IMR-90 (cell line): ENCODE measurements around the gene KIF18B. TPM values are rescaled to one million over a fixed set of nuclear protein-coding genes. Genes with fewer than 3 reads are reported as not detected.

Source experiments
- ATAC-seq: fragments of 200-7000 bp; cut with Tn5 transposase; 2 replicates; pipeline ENCODE4 v1.9.1; 2020; ENCODE audit warnings: low read depth, mild to moderate bottlenecking, moderate library complexity
- BruUV-seq: library from RNA; stranded (reverse); fragments of 400-500 nt; replicated peaks from 2 replicates; lab custom pipeline; 2021; lab: Mats Ljungman, UMichigan
- CTCF ChIA-PET: fragments of 300-600 bp; formaldehyde crosslinking; extraction: SDS; loops from one replicate; lab custom pipeline; 2021; ENCODE audit warnings: antibody characterized with exemption; lab: Yijun Ruan, JAX
- POLR2A ChIA-PET: fragments of 300-600 bp; sonication (Branson Sonifier 250); formaldehyde crosslinking; loops from one replicate; lab custom pipeline; 2022; ENCODE audit warnings: antibody characterized with exemption; ENCODE audit not compliant: unreplicated experiment; lab: Charles Lee
- DNase-seq: peaks from one replicate; pipeline ENCODE4 v3.0.0; 2013
- H2AFZ ChIP-seq: replicated peaks from 2 replicates; pipeline ENCODE3; 2013; ENCODE audit warnings: low read length, mild to moderate bottlenecking; ENCODE audit not compliant: poor library complexity
- H2AK5ac ChIP-seq: 2 replicates; pipeline ENCODE4 v1.6.1; 2013; ENCODE audit warnings: low read depth, low read length, inconsistent platforms
- H2AK9ac ChIP-seq: replicated peaks from 2 replicates; pipeline ENCODE3; 2013; ENCODE audit warnings: mild to moderate bottlenecking, low read depth, low read length, moderate library complexity; ENCODE audit not compliant: poor library complexity
- H2BK120ac ChIP-seq: 2 replicates; pipeline ENCODE4 v1.6.1; 2013; ENCODE audit warnings: low read depth, low read length, inconsistent platforms
- H2BK15ac ChIP-seq: 3 replicates; pipeline ENCODE4 v1.6.1; 2013; ENCODE audit warnings: low read depth, low read length, inconsistent platforms
- H2BK20ac ChIP-seq: 2 replicates; pipeline ENCODE4 v1.6.1; 2013; ENCODE audit warnings: low read depth, mild to moderate bottlenecking, inconsistent platforms, low read length, moderate library complexity
- H2BK5ac ChIP-seq: 2 replicates; pipeline ENCODE4 v1.6.1; 2013; ENCODE audit warnings: mild to moderate bottlenecking, low read depth, low read length, inconsistent platforms; ENCODE audit not compliant: poor library complexity, severe bottlenecking
- H3K14ac ChIP-seq: replicated peaks from 2 replicates; pipeline ENCODE4 v1.6.1; 2013; ENCODE audit warnings: low read depth, low read length, inconsistent platforms
- H3K18ac ChIP-seq: 2 replicates; pipeline ENCODE4 v1.6.1; 2013; ENCODE audit warnings: low read depth, low read length, control low read depth
- H3K23ac ChIP-seq: 2 replicates; pipeline ENCODE4 v1.6.1; 2013; ENCODE audit warnings: low read depth, low read length, inconsistent platforms
- H3K27ac ChIP-seq: 2 replicates; pipeline ENCODE4 v1.5.1; 2013; ENCODE audit warnings: mild to moderate bottlenecking, control low read depth, low read length; ENCODE audit not compliant: insufficient read depth
- H3K27me3 ChIP-seq: 2 replicates; pipeline ENCODE4 v1.6.1; 2013; ENCODE audit warnings: low read length; ENCODE audit not compliant: control insufficient read depth, insufficient read depth
- H3K36me3 ChIP-seq: 2 replicates; pipeline ENCODE4 v1.6.1; 2013; ENCODE audit warnings: low read length, mixed read lengths; ENCODE audit not compliant: control insufficient read depth, insufficient read depth
- H3K4ac ChIP-seq: 2 replicates; pipeline ENCODE4 v1.6.1; 2013; ENCODE audit warnings: low read depth, low read length, inconsistent platforms
- H3K4me1 ChIP-seq: 2 replicates; pipeline ENCODE4 v1.6.1; 2013; ENCODE audit warnings: low read length, mixed read lengths; ENCODE audit not compliant: control insufficient read depth, insufficient read depth
- H3K4me2 ChIP-seq: 2 replicates; pipeline ENCODE4 v1.6.1; 2013; ENCODE audit warnings: low read depth, mild to moderate bottlenecking, control low read depth, low read length, moderate library complexity
- H3K4me3 ChIP-seq: 2 replicates; pipeline ENCODE4 v1.5.1; 2013; ENCODE audit warnings: low read depth, mild to moderate bottlenecking, control low read depth, low read length, moderate library complexity; ENCODE audit not compliant: insufficient read depth
- H3K56ac ChIP-seq: 2 replicates; pipeline ENCODE4 v1.6.1; 2013; ENCODE audit warnings: low read length, inconsistent platforms; ENCODE audit not compliant: insufficient read depth; ENCODE audit errors: extremely low read depth
- H3K79me1 ChIP-seq, 2 experiments: 2 replicates each; pipeline ENCODE4 v1.6.1; 2013; ENCODE audit warnings: low read length in 2 of 2, inconsistent platforms in 1 of 2, low read depth in 1 of 2
- H3K9ac ChIP-seq: 2 replicates; pipeline ENCODE4 v1.6.1; 2013; ENCODE audit warnings: low read depth, low read length, control low read depth
- H3K9me1 ChIP-seq: 2 replicates; pipeline ENCODE4 v1.6.1; 2013; ENCODE audit warnings: low read length, inconsistent platforms; ENCODE audit not compliant: insufficient read depth
- H3K9me3 ChIP-seq: 2 replicates; pipeline ENCODE4 v1.6.1; 2013; ENCODE audit warnings: low read length; ENCODE audit not compliant: control insufficient read depth, insufficient read depth
- H4K20me1 ChIP-seq: 2 replicates; pipeline ENCODE4 v1.6.1; 2013; ENCODE audit warnings: low read length, inconsistent platforms; ENCODE audit not compliant: insufficient read depth
- H4K5ac ChIP-seq: 2 replicates; pipeline ENCODE4 v1.6.1; 2013; ENCODE audit warnings: mild to moderate bottlenecking, low read depth, low read length, control low read depth
- H4K8ac ChIP-seq, 2 experiments: 2 replicates each; pipeline ENCODE4 v1.6.1; 2013; ENCODE audit warnings: low read depth in 2 of 2, low read length in 2 of 2, control low read depth in 1 of 2, inconsistent platforms in 1 of 2
- H4K91ac ChIP-seq: 2 replicates; pipeline ENCODE4 v1.6.1; 2013; ENCODE audit warnings: low read depth, low read length, inconsistent platforms; ENCODE audit not compliant: insufficient read depth
- BHLHE40 ChIP-seq: fragments of 150-350 bp; IDR thresholded peaks from 2 replicates; pipeline ENCODE4 v1.6.1; 2016; ENCODE audit warnings: mild to moderate bottlenecking, low read depth, low read length
- CHD1 ChIP-seq: IDR thresholded peaks from 2 replicates; pipeline ENCODE4 v1.6.1; 2012; ENCODE audit warnings: low read depth, low read length, improper control_type of control experiment
- ELK1 ChIP-seq: fragments of 150-350 bp; IDR thresholded peaks from 2 replicates; pipeline ENCODE4 v1.6.1; 2016; ENCODE audit warnings: low read depth, mild to moderate bottlenecking, low read length, moderate library complexity, borderline replicate concordance
- FOS ChIP-seq: fragments of 150-350 bp; IDR thresholded peaks from 2 replicates; pipeline ENCODE4 v1.6.1; 2016; ENCODE audit warnings: low read depth, low read length
- MAFK ChIP-seq: IDR thresholded peaks from 2 replicates; pipeline ENCODE4 v1.6.1; 2012; ENCODE audit warnings: low read depth, low read length, improper control_type of control experiment
- MAZ ChIP-seq: IDR thresholded peaks from 2 replicates; pipeline ENCODE4 v1.6.1; 2012; ENCODE audit warnings: low read depth, mild to moderate bottlenecking, low read length, improper control_type of control experiment, moderate library complexity, borderline replicate concordance
- RAD21 ChIP-seq: IDR thresholded peaks from 2 replicates; pipeline ENCODE4 v1.6.1; 2012; ENCODE audit warnings: low read length, improper control_type of control experiment
- RCOR1 ChIP-seq: IDR thresholded peaks from 2 replicates; pipeline ENCODE4 v1.6.1; 2012; ENCODE audit warnings: mild to moderate bottlenecking, low read length, improper control_type of control experiment; ENCODE audit not compliant: insufficient replicate concordance
- RFX5 ChIP-seq: IDR thresholded peaks from 2 replicates; pipeline ENCODE4 v1.8.0; 2012; ENCODE audit warnings: low read depth, mild to moderate bottlenecking, low read length, moderate library complexity
- USF2 ChIP-seq: fragments of 150-350 bp; IDR thresholded peaks from 2 replicates; pipeline ENCODE4 v1.6.1; 2017; ENCODE audit warnings: mild to moderate bottlenecking, antibody characterized with exemption, low read length, low read depth
- WGBS, 2 experiments: methylation state at CpG; one replicate each; pipeline versions ENCODE4 v1.1.5 to v1.1.7; 2013; ENCODE audit warnings: missing lambda C conversion rate in 2 of 2; ENCODE audit not compliant: insufficient read length in 1 of 2; ENCODE audit errors: extremely low coverage in 2 of 2; 5-methylcytosine and 5-hydroxymethylcytosine counted together
- dilution Hi-C: fragments of 300-500 bp; cut with HindIII; formaldehyde crosslinking; loops from one replicate; pipeline ENCODE4 v1.14.3; 2018; ENCODE audit warnings: low sequenced_read_pairs; ENCODE audit not compliant: unreplicated experiment
- in situ Hi-C: fragments of 300-500 bp; cut with MboI; formaldehyde crosslinking; loops from 3 replicates; pipeline ENCODE4 v1.14.3; 2019; ENCODE audit warnings: low sequenced_read_pairs, inconsistent platforms, mixed read lengths
- intact Hi-C: fragments of 100-400 bp; cut with micrococcal nuclease; formaldehyde crosslinking; loops from 2 replicates; pipeline ENCODE4 v1.10.0; 2022
- polyA plus RNA-seq, 3 experiments: library from polyadenylated mRNA; depleted of rRNA; stranded (reverse); fragments of >200 nt; gene quantifications; 2 replicates each; pipeline ENCODE4 v1.2.3, GENCODE V29; 2012; ENCODE audit warnings: low replicate concordance in 1 of 3
- total RNA-seq: library from RNA; depleted of rRNA; stranded (reverse); fragments of >200 nt; gene quantifications from 2 replicates; pipeline ENCODE4 v1.2.3, GENCODE V29; 2012

Gene KIF18B
- total and polyA plus RNA-seq, 2 of the 4 experiments (the other 2 are of a cell fraction): 1.3 to 16.0 TPM

GRCh38 chr17:44918006-44918405 is 29.6 kb downstream of the KIF18B start:
- H3K9me1 ChIP-seq: no peaks in the 10 kb centered on the region
- no peak for DNase-seq
- H3K4me1 ChIP-seq: peaks cover 9% of the 10 kb centered on the region; the same call in 1 of the 2 replicates
- no peak overlapping the region for H3K18ac ChIP-seq
- H3K79me1 ChIP-seq: no peaks in the 10 kb centered on the region
- WGBS, 2 experiments: no CpG with 5 or more reads among the region's 2 CpGs
- H4K8ac ChIP-seq: no peak overlapping the region
- no peaks in the 10 kb centered on the region; the same call in 1 of the 2 replicates for H4K20me1 ChIP-seq
- no peak overlapping the region for H2AK9ac ChIP-seq
- intact Hi-C loops: no loop called here
- no peak overlapping the region for H3K4me2 ChIP-seq
- H3K4me3 ChIP-seq: no peak overlapping the region
- H2BK120ac ChIP-seq: no peak overlapping the region
- H3K56ac ChIP-seq: no peak overlapping the region
- dilution Hi-C loops: no loop called here
- H2BK20ac ChIP-seq: no peak overlapping the region
- no peak overlapping the region for H2AFZ ChIP-seq
- H2BK15ac ChIP-seq: no peak overlapping the region
- H3K4ac ChIP-seq: 0 out of 2 replicates have a peak overlapping the region, but pooled peaks have one; percentile 0
- no peak for TF ChIP-seq USF2
- no peak for TF ChIP-seq MAZ
- TF ChIP-seq BHLHE40: no peak
- no peak for TF ChIP-seq RCOR1
- TF ChIP-seq CHD1: no peak
- no peak for TF ChIP-seq MAFK
- TF ChIP-seq ELK1: no peak
- no peak for TF ChIP-seq RAD21
- no peak for TF ChIP-seq FOS
- no peak for TF ChIP-seq RFX5
- H3K9me3 ChIP-seq: no peaks in the 10 kb centered on the region
- H3K23ac ChIP-seq: no peak overlapping the region
- H3K14ac ChIP-seq: no peak overlapping the region; the same call in 1 of the 2 replicates
- H2AK5ac ChIP-seq: no peak overlapping the region
- in situ Hi-C loops: no loop called here
- H2BK5ac ChIP-seq: no peak overlapping the region
- CTCF ChIA-PET: interaction anchor here (0.5 to 6.6 kb wide), 2 partner anchors 25 to 103 kb away, joined by 3 to 62 read pairs; no protein-coding TSS in a partner anchor
- ATAC-seq: no peak
- no peaks in the 10 kb centered on the region for H3K36me3 ChIP-seq
- peaks cover 12% of the 10 kb centered on the region; the same call in 1 of the 2 replicates for H3K27me3 ChIP-seq
- no TSS peak for BruUV-seq
- no peak overlapping the region for H3K9ac ChIP-seq
- H4K91ac ChIP-seq: no peak overlapping the region
- no peak overlapping the region for H4K5ac ChIP-seq
- no peak overlapping the region for H3K27ac ChIP-seq
- POLR2A ChIA-PET: no interaction called here
